NT2/D1 (cell line): ENCODE measurements around the gene APOD.

Experiments used
- SUZ12 ChIP-seq: IDR thresholded peaks from 2 replicates; pipeline ENCODE4 v1.6.1; 2011; ENCODE audit not compliant: insufficient read length, insufficient read depth; ENCODE audit errors: extremely low read depth
- YY1 ChIP-seq: IDR thresholded peaks from 2 replicates; pipeline ENCODE4 v1.6.1; 2011; ENCODE audit not compliant: insufficient read length, insufficient read depth
- ZNF274 ChIP-seq: IDR thresholded peaks from 2 replicates; pipeline ENCODE4 v1.6.1; 2011; ENCODE audit warnings: mild to moderate bottlenecking, low read depth, low read length

GRCh38 chr3:195559723-195560409 lies 23.9 kb downstream of the APOD start:
- TF ChIP-seq ZNF274 = no peak
- no peak for TF ChIP-seq SUZ12
- TF ChIP-seq YY1 = no peak
